NCI-H2171 treated with DMSO at 0.1 percent for 48 hours (cell line): ENCODE measurements around the gene ANGPTL3.

Source experiments
- DNase-seq: peaks from one replicate; lab custom pipeline; 2025; lab: John Stamatoyannopoulos, UW

The ANGPTL3 gene

GRCh38 chr1:62628506-62628905, 31.2 kb downstream of the ANGPTL3 start:
- no peak for DNase-seq

- DNase-seq, result no peak
Observed at GRCh38 chr1:62637392-62638105, 40.2 kb downstream of the ANGPTL3 start.

DNA sequence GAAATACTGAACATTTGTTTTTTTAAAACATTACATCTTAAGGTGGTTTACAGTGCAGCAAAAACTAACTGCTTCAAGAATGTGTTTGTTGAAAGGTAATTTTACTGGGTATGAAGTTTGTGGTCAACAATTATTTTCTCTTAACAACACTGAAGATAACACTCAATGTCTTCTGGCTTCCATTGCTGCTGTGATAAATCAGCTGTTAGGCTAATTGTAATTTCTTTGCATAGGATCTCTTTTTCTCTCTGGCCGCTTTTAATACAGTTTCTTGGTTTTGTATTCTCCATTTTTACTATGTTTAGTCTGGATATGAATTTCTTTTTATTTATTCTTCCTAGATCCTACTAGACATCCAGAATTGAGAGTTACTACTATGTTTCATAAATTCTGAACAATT, 46.0 kb downstream of the ANGPTL3 start:
- no peak for DNase-seq

- DNase-seq, result no peak
Observed at GRCh38 chr1:62652387-62652786, 55.1 kb downstream of the ANGPTL3 start.

- DNase-seq, result no peak
Observed at GRCh38 chr1:62654744-62655143, 57.4 kb downstream of the ANGPTL3 start.
